Stimulated activated CD8-positive, alpha-beta memory T cell treated with anti-CD3 and anti-CD28 coated beads, Interleukin-7, amount 100 ng/mL, for 4 hours (primary cell): ENCODE measurements around the gene FBXW11.
"Not testable (repeated sequence)": the region's sequence is repeated elsewhere in the genome, so short reads cannot be mapped to it uniquely, and the experiment has no call there.

ENCODE experiments used
- DNase-seq, 2 donors: peaks; one replicate each; pipeline ENCODE4 v3.0.0-alpha.2; 2020; ENCODE audit warnings: low read depth in 2 of 2

Gene FBXW11

DNA sequence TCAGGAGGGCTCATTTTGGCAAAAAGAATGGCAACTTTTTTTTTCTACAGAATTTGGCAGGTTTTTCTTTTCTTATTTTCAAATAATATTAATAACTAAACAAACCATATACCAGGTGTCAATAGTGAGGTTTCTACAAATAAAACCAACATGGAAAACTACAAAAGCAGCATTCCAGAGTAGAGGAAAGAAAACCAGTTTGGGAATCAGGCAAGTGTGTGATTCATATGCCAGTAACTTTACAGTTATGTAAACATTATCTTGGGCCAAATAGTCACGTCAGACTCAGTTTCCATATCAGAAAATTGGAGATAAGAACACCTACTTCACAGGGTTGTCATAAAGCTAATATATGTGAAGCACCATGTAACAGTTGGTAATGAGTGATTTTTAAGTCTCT, 51.7 kb downstream of the FBXW11 start:
- DNase-seq, result no peak

DNA sequence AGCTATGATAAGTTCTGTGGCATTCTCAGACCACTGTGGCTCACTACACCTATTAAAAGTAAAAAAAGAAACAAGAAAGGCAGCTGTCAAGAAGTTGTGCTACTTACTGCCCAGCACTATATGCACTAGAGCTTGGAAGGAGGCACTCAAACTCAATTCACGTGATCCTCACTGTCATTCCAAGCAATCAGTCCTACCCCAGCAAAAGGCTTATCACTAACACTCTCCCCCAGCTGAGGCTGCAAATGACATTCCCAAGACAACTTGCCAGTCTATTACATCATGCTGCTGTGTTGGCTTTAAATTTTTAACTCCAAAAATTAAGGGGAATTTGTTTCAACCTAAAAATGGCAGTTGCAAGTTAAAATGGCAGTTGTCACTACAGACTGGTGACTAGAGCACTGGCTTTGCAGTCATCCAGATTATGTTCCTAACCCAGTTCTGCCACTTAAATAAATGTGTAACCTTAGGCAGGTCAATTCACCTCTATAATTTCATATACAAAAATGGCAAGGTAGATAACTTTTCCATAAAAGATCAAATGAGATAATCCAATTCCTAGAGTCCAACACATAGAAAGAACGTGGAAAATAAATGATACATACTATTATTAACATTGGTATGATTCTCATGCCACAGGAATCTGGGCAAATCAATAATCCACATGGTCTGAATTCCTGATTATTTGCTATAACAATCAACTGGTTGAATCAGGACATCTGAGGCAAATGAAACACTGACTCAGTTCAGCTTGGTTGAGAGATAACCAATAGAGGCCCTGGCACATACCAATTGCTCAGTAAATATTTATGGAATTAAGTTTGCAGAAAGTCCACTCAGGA, 52.4 kb downstream of the FBXW11 start:
- no peak for DNase-seq

DNA sequence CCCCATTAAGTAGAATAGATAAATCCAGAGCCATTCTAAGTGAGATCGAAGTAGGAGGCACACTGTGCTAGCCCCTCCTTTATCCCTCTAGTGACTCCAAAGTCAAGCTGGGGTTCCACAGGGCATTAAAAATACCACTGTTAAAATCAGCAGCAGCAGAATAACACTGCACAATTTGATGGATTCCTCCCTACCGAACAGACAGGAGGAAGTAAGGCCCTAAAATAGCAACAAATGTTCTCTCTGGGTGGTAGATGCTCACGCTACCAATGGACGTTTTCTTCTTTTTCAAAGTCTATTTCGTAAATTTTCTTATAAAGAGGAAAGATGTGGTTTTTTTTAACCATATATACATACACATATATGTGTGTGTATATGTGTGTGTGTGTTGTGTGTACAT, 54.4 kb downstream of the FBXW11 start:
- no peak for DNase-seq

DNA sequence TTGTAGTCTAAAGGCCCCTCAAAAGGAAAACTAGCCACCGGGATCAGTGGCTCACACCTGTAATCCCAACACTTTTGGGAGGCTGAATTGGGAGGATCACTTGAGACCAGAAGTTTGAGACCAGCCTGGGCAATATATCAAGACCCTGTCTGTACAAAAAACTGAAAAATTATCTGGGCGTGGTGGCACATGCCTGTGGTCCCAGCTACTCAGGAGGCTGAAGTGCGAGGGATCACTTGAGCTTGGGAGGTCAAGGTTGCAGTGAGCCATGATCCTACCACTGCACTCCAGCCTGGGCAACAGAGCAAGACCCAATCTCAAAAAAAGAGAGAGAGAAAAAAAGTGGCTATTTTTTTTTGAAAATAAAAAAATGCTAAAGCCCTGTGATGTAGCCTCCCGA, 55.2 kb downstream of the FBXW11 start:
- no peak for DNase-seq

DNA sequence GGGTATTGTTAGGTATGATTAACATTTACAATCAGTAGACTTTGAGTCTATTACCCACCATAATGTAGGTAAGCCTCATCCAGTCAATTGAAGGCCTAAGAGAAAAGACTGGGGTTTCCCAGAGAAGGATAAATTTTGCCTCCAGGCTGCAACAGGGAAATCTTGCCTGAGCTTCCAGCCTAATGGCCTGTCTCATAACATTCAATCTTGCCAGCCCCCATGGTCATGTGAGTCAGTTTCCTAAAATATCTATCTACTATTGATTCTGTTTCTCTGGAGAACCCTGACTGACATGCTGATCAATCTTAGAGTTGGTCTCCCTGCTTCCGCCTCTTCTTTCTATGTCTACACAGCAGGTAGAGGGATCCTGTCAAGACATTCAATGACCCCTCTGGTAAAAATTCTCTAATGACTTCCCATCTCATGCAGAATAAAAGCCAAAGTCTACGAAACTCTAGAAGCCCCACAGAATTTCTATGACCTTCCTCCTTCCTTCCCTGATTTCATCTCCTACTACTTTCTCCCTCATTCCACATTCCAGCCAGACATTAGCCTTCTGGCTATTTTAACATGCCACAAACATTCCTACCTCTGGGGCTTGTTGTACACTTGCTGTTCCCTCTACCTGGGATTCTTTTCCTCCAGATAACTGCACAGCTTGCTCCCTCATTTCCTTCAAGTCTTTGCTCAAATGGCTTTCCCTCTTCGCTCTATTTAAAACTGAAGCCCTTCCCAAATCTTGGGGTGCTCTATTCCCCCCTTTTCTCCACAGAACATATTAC, 60.2 kb downstream of the FBXW11 start:
- no peak for DNase-seq

DNA sequence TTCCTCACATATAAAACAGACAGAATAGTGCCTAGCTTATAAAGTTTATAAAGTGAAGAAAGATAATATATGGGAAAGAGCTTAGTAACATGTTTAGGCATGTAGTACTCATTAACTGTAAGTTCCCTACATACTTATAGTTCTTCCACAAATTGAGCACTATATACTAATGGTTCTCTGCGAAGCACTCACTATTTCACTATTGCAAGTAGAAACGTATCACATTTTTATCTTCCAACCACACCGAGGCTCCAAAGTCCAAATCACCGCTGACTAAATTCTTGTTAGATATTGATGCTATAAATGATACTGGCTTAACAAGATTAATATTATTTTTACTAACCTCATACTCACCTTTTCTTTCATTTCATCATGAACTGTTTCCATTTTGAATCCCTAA, 61.0 kb downstream of the FBXW11 start:
- no peak for DNase-seq

DNA sequence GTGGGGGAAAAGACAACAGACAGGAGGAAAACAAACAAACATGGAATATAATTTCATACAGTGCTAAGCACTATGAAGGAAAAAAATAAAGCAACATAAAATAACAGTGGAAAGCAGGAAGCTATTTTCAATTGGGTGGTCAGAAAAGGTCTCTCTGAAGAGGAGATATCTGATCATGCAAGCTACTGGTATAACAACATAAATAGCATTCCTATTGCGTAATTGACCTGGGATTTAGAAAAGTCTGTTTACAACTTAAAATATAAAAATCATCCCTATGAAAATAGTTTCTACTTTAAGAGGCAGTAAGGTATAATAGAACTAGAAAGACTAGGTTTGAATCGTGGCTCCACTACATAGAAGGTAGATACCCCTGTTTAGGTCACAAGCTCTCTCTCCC, 61.4 kb downstream of the FBXW11 start:
- DNase-seq, result no peak

DNA sequence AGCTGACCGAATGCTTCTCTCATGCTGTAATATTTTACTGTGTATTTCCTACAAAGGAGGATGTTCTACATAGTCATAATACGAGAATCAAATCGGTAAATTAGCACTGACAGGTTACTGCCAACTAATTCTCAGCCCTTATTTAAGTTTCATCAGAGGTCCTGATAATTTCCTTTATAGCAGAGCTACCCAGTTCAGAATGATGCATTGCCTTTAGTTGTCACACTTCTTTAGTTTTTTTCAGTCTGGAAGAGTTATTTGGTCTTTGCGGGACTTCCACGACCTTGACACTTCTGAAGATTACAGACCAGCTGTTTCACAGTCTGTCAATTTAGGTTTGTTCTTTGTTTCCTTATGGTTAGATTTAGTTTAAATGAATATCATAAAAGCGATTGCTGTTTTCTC, 64.3 kb downstream of the FBXW11 start:
- DNase-seq, result not testable (repeated sequence)

DNA sequence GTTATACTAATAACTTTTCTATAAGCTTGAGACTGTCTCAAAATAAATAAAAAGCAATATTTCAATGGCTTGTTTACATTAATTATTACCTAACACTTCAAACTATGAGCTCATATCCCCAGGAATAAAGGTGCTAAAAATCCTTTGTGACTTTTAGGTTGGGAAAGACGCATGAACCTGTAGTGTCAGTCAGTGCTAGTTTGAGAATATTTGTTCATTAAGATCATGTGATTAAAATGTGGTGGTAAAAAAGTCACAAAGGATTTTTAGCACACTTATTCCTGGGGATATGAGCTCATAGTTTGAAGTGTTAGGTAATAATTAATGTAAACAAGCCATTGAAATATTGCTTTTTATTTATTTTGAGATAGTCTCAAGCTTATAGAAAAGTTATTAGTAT, 64.8 kb downstream of the FBXW11 start:
- DNase-seq, result not testable (repeated sequence)

DNA sequence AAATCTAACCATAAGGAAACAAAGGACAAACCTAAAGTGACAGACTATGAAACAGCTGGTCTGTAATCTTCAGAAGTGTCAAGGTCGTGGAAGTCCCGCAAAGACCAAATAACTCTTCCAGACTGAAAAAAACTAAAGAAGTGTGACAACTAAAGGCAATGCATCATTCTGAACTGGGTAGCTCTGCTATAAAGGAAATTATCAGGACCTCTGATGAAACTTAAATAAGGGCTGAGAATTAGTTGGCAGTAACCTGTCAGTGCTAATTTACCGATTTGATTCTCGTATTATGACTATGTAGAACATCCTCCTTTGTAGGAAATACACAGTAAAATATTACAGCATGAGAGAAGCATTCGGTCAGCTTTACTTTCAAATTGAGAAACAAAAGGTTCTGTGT, 65.2 kb downstream of the FBXW11 start:
- not testable (repeated sequence) for DNase-seq

DNA sequence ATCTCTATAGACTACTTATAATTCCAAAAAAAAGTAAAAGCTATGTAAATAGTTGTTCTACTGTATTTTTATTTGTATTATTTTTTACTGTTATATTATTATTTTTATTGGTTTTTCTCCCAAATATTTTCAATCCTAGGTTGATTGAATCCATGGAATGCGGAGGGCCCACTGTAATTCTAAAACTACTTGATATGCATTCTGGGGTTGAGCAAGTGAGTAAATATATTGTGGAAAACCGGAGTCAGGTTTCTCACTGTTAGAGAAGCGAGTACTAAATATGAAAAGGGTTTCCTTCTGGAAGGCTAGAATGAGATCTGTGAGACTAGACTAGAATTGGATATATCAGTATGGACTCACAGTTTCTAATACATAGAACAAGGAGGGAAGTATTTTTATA, 66.5 kb downstream of the FBXW11 start:
- DNase-seq, result no peak

DNA sequence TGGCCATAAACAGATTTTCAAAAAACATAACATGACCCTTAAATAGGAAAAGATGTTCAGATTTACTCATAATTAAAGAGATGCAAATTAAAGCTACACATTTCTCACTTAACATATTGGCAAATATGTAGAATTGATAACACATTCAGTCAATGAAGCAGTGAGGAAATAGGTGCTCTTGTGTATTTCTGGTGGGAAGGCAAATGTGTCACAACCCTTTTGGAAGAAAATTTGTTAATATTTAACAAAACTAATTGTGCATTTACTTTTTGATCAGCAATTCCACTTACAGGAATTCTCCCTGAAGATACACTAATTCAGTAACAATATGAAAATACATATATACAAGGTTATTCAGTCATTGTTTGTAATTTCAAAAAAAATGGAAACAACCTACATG, 68.1 kb downstream of the FBXW11 start:
- no peak for DNase-seq

DNA sequence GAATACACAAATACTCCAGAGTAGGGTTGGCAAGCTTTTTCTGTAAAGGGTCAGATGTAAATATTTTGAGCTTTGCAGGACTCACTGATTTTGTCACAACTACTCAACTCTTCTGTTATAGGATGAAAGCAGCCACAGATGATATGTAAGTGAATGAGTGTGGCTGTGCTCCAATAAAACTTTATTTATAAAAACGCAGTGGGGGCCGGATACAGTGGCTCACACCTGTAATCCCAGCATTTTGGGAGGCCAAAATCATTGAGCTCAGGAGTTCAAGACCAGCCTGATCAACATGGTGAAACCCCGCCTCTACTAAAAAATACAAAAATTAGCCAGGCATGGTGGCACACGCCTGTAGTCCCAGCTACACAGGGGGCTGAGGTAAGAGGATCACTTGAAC, 69.1 kb downstream of the FBXW11 start:
- DNase-seq, result no peak

DNA sequence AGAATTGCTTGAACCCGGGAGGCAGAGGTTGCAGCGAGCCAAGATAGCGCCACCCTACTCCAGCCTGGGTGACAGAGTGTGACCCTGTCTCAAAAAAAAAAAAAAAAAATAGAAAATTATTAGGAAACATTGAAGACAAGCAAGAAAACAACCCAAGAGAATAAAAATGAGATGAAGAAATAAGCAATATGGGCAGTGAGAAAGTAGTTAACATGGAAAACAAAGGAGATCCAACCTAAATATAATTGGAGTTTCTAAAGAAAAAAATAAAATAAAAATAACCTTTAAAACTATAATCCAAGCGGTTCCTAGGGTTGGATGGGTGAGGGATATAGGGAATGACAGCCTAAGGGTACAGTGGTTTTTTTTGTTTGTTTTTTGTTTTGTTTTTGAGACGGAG, 71.9 kb downstream of the FBXW11 start:
- DNase-seq, result no peak

DNA sequence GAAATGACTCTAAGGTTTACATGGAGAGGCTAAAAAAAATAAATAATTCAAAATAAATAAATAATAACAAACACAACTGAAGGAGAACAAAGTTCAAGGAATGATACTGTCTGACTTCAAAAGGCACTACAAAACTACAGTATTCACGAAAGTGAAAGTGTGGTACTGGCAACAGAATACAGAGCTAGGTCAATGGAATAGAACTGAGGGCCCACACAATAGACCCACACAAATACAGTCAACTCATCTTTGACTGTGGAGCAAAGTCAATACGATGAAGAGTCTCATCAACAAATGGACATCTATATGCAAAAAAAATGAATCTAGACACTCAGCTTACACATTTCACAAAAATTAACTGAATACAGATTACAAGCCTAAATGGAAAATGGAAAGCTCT, 75.3 kb downstream of the FBXW11 start:
- DNase-seq, result no peak

DNA sequence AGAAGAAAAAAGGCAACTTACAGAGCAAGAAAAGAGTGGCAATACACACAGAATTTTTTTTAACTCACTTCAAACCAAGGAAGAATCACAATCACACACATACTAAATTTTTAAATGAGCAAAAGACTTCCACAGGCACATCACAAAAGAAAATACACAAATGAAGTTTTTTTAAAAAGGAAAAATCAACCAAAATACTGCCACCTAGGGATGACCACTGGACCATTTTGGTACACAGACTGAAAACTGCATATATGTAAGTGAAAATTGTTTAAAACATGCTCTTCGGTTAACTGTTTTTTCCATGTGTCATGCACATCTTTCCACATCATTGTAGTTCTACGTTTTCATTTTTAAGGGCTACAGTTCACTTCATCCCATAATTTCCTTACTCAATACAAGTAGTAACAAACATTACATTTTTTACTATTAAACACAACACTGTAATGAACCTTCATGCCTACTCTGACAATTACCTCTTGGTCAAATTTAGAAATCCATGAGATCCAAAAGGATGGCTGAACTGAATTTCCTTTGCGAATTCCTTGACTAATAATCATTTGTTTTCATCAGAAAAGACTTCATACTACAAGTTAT, 79.0 kb downstream of the FBXW11 start:
- no peak for DNase-seq

DNA sequence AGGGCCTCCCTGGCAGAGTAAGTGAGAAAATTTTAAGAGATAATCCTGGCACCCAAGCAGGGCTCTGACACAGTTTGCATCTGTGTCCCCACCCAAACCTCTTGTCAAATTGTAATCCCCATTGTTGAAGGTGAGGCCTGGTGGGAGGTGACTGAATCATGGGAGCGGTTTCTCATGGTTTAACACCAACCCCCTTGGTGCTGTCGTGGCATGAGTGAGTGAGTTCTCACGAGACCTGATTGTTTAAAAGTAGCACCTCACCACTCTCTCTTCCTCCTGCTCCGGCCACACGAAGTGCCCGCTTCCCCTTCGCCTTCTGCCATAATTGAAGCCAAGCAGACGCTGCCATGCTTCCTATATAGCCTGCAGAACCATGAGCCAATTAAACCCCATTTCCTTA, 80.1 kb downstream of the FBXW11 start:
- no peak for DNase-seq

DNA sequence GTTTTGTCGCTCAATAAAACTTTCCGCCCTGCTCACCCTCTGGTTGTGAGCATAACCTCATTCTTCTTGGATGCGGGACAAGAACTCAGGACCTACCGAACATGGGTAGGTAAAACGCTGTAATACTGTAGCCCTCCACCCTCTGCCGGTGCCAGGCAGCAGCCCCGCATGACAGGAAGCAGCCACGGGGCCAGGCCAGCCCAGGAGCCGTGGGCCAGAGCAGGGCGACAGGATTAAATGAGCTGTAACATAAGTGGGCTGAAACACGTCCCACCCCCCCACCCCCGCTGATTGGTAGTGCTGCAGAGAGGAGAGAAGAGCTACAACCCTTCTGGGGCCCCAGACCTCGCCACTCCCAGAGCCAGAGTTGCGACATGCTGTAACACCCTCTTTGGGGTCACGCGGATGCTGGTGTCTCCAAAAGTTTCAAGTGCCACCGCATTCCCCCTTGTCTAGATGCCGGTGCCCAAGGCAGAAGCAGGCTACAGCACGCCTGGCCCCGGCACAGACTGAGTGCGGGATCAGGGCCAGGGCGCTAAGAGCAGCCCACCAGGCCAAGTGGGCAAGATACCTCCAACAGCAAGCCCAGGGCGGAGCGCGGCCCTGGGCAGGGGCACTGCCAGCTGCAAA, 81.8 kb downstream of the FBXW11 start:
- DNase-seq, result no peak

DNA sequence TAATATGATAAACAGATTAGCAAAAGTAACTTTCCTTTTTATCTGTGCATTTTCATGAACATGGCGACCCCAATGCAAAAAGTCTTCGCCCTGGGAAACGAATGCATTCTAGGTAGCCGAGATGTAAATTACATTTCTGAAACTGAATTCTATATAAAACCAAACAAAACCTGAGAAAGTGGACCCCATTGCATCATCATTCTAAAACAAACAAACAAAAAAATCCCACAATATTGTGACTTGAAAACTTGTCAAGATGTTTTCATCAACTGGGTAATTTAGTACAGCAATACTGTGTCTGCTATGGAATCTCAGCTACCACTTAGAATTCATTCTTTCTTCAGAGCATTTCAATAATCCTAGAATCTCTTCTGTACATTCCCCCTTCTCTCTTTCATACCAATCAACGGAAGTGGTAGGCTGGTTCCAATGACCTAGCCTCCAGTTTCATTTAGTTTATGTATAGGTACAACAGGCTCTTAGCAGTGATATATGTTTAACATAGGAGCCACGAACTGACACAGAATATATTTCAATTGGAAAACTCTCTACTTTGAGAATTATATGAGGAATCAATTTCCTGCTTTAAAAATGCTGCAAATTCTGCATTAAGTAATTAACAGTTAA, 85.6 kb downstream of the FBXW11 start:
- DNase-seq, result no peak

DNA sequence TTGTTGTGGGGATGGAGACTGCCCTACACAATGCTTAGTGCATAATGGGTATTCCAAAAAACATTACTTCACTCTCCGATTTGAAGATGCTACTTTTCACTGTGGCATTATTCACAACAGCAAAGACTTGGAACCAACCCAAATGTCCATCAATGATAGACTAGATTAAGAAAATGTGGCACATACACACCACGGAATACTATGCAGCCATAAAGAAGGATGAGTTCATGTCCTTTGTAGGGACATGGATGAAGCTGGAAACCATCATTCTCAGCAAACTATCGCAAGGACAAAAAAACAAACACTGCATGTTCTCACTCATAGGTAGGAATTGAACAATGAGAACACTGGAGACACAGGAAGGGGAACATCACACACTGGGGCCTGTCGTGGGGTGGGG, 90.7 kb downstream of the FBXW11 start:
- not testable (repeated sequence) for DNase-seq

DNA sequence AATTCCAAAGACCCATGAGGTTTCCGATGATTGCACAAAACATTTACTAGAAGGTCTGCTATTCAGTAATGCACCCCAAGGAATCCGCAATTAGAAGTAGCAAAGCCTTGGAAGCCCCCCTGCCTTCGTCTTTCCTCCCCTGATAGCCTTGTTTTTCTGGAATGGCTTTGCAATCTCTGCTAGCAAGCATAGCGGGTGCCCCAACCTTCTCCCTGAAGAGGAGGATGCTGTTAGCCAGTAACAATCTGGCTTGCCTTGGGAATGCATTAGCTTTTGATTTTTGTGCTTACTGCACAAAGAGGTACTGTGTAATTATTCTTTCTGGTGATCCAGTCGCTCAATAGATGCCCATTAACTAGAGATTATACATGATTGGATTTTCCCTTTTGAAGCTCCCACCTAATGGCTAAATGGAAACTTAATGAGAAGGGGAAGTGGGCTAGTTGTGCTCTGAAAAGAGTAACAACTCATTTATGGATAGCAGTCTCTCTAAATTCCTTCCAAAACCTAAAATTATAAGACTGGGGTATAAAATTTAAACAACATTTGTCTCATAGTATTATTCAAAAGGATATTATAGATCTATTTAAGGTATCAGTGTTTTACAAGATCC, 91.6 kb downstream of the FBXW11 start:
- DNase-seq, result no peak

DNA sequence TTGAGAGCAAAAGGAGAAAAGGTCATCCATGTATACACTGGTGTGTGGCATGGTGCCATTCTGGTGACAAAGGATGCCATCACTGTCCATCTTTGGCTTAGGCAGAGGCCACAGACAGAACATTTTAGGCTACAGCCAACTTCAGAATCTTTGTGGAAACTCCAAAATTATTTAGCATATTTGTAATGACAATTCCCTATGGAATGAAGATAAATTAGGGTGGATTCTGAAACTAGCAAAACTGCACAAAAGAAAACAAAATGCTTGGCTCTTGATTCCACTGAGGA, 92.5 kb downstream of the FBXW11 start:
- no peak for DNase-seq
